ENCODE data around the gene RPL27A. TPM values are rescaled to one million over a fixed set of nuclear protein-coding genes. Genes with fewer than 3 reads are reported as not detected.

Gene RPL27A
- polyA plus RNA-seq, 4 donors, result 2,503 to 4,316 (median 3,116) TPM

DNA sequence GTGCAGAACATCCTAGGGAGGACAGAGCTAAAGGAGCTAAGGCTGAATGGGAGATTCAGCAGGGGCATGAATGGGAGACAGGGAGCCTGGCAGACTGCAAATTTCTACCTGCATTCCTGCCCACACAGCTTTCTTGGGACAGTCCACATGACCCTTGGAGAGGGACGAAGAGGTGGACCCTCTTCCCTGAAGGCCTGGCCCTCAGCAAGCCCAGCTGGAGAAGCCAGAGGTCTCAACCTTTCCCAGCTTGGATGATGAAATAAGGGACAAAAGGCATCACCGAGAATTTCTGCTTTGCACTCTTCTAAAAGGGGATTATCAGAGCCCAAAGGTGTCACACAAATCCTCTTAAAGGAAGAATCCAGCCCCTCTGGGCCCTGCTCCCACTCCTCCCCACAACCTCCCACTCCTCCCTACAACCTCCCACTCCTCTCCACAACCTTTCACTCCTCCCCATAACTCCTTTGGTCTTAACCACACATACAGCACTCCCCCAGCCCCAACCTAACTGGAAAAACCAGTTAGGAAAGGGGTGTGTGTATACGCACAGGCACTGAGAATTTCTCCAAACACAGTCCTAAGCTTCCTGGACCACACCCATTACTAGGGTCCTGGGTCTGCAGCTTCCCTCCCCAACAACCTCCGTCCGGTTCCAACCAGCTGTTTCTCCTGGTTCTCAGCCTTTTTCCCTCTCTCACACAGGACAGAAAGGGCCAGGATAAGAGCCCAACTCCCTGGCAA is 38.4 kb downstream of the RPL27A start:
- Histone ChIP-seq H3K4me1 (ENCODE audit: control insufficient read depth in 3 of 3, insufficient read depth in 2 of 3, low read depth in 1 of 3, low read length in 2 of 3) (peaks cover 2 to 78% (median 8%) of the 10 kb centered on the region in 3 donors), H3K4me3 (ENCODE audit: low read depth in 1 of 3, low read length in 3 of 3) (no peak overlapping the region), H3K36me3 (ENCODE audit: control insufficient read depth in 3 of 3, insufficient read depth in 2 of 3, low read depth in 1 of 3, low read length in 3 of 3) (peaks cover 0 to 49% (median 0%) of the 10 kb centered on the region in 3 donors), H3K27me3 (ENCODE audit: control insufficient read depth in 3 of 3, insufficient read depth in 3 of 3, low read length in 3 of 3) (no peaks in the 10 kb centered on the region), H3K27ac (ENCODE audit: low read depth in 1 of 3, low read length in 2 of 3) (peak overlapping the region; percentile 5 to 86 (median 83)), H3K9me3 (ENCODE audit: control insufficient read depth in 2 of 2, insufficient read depth in 1 of 2, low read depth in 1 of 2, low read length in 1 of 2) (no peaks in the 10 kb centered on the region)
- DNase-seq (peak; percentile 61 to 86), FAIRE-seq (no peak)
- WGBS, 3 donors, result 30 to 35% (median 34%) methylated on average over 4 to 5 of the region's 5 CpGs

DNA sequence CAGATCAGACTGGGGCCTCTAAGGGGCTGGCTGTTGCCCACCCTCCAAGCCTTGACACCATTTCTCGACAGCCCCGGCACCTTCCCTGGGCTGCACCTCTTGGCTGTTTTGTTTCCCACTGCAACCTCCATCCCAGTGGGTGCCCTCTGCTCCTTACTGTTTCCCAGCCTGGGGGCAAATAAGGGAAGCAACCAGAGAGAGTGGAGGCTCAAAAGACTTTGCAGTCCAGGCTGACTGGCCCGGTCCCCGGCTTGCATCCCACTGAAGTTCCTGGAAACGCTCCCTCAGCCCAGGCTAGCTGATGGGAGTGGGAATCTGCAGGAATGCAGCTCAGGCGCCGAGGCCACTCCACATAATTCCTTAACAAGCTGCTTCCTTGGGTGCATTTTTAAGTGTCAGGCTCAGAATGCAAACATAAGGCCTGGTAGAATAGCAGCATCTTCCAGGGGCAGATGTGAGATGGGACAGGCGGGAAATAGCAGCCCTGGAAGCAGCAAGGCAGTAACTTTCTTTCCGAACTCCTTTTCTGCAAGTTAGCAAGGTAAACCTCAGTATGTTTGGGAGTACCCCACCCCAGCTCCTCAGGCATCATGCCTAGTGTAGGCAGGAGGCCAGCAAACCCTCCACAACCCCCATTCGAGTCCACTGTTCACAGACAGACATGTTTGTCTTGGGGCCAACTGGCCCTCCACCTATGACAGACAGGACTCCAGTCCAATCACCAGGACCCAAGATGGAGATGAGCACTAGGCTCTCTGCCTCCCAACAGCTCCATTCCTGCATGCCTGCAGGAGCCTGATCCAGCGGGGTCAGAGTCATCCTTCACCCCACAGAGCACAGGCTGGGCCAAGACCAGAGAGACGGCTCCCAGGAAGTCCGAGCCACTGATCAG is 39.3 kb downstream of the RPL27A start:
- DNase-seq, result peak in 1 of 2 donors; percentile 43
- no peaks in the 10 kb centered on the region for H3K27me3 ChIP-seq (ENCODE audit: control insufficient read depth in 3 of 3, insufficient read depth in 3 of 3, low read length in 3 of 3)
- H3K9me3 ChIP-seq (ENCODE audit: control insufficient read depth in 2 of 2, insufficient read depth in 1 of 2, low read depth in 1 of 2, low read length in 1 of 2), result no peaks in the 10 kb centered on the region
- H3K27ac ChIP-seq (ENCODE audit: low read depth in 1 of 3, low read length in 2 of 3), result peak overlapping the region; percentile 12 to 86 (median 83)
- peaks cover 2 to 75% (median 8%) of the 10 kb centered on the region in 3 donors for H3K4me1 ChIP-seq (ENCODE audit: control insufficient read depth in 3 of 3, insufficient read depth in 2 of 3, low read depth in 1 of 3, low read length in 2 of 3)
- 49 to 66% (median 61%) methylated on average over 13 of the region's 13 CpGs for WGBS, 3 donors
- H3K4me3 ChIP-seq (ENCODE audit: low read depth in 1 of 3, low read length in 3 of 3), result no peak overlapping the region
- FAIRE-seq, result no peak
- peaks cover 0 to 44% (median 0%) of the 10 kb centered on the region in 3 donors for H3K36me3 ChIP-seq (ENCODE audit: control insufficient read depth in 3 of 3, insufficient read depth in 2 of 3, low read depth in 1 of 3, low read length in 3 of 3)

DNA sequence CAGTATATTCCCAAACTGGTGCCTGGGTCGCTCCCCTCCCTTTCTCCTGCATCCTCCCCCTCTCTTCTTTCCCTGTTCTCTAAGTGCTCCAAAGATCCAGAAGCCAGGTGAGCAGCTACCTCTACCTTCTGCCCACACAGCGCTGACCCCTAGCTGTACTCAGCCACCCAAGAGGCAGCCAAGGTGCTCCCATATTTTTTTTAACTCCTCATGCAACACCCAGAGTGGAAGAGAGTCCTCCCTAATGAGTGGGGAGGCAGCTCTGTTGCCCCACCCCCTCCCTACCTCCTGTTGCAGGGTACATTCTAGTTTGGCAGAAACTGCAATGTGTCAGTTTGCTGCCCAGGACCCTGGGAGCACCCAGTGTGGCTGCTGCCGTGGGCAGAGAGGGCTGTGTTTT is 40.2 kb downstream of the RPL27A start:
- FAIRE-seq (no peak), DNase-seq (no peak)
- Histone ChIP-seq H3K4me1 (ENCODE audit: control insufficient read depth in 3 of 3, insufficient read depth in 2 of 3, low read depth in 1 of 3, low read length in 2 of 3) (peaks cover 0 to 69% (median 8%) of the 10 kb centered on the region in 3 donors), H3K36me3 (ENCODE audit: control insufficient read depth in 3 of 3, insufficient read depth in 2 of 3, low read depth in 1 of 3, low read length in 3 of 3) (peaks cover 0 to 37% (median 0%) of the 10 kb centered on the region in 3 donors), H3K27ac (ENCODE audit: low read depth in 1 of 3, low read length in 2 of 3) (peak overlapping the region; percentile 22 to 86 (median 83)), H3K4me3 (ENCODE audit: low read depth in 1 of 3, low read length in 3 of 3) (no peak overlapping the region), H3K9me3 (ENCODE audit: control insufficient read depth in 2 of 2, insufficient read depth in 1 of 2, low read depth in 1 of 2, low read length in 1 of 2) (no peaks in the 10 kb centered on the region), H3K27me3 (ENCODE audit: control insufficient read depth in 3 of 3, insufficient read depth in 3 of 3, low read length in 3 of 3) (no peaks in the 10 kb centered on the region)
- WGBS, 3 donors, result 83 to 97% (median 90%) methylated on average over 3 of the region's 3 CpGs

DNA sequence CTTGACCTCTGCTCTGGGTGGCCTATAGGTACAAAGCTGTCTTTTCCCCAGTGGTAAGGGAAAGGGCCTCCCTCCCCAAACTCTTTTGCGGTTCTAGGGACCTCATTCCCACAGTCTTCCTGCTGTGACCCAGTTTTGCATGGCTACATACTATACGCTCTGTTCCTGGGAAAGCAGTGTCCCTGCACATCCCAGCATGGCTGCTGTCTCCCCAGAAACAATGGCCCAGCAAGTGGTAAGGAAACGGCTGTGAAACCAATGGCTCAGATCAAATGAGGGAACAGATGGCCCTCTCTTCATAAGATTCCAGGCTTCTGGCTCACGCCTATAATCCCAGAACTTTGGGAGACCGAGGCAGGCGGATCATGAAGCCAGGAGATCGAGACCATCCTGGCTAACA is 41.1 kb downstream of the RPL27A start:
- no peak for DNase-seq
- Histone ChIP-seq H3K9me3 (ENCODE audit: control insufficient read depth in 2 of 2, insufficient read depth in 1 of 2, low read depth in 1 of 2, low read length in 1 of 2) (no peaks in the 10 kb centered on the region), H3K4me1 (ENCODE audit: control insufficient read depth in 3 of 3, insufficient read depth in 2 of 3, low read depth in 1 of 3, low read length in 2 of 3) (peaks cover 0 to 61% (median 8%) of the 10 kb centered on the region in 3 donors), H3K36me3 (ENCODE audit: control insufficient read depth in 3 of 3, insufficient read depth in 2 of 3, low read depth in 1 of 3, low read length in 3 of 3) (peaks cover 0 to 37% (median 0%) of the 10 kb centered on the region in 3 donors), H3K27ac (ENCODE audit: low read depth in 1 of 3, low read length in 2 of 3) (peak overlapping the region in 2 of 3 donors; percentile 83 to 86), H3K27me3 (ENCODE audit: control insufficient read depth in 3 of 3, insufficient read depth in 3 of 3, low read length in 3 of 3) (no peaks in the 10 kb centered on the region), H3K4me3 (ENCODE audit: low read depth in 1 of 3, low read length in 3 of 3) (no peak overlapping the region)
- no peak for FAIRE-seq
- WGBS, 3 donors, result 89 to 96% (median 91%) methylated on average over 7 of the region's 7 CpGs

GRCh38 chr11:8724682-8725081 is 42.1 kb downstream of the RPL27A start:
- 51 to 72% (median 66%) methylated on average over 7 of the region's 7 CpGs for WGBS, 3 donors
- Histone ChIP-seq H3K4me3 (ENCODE audit: low read depth in 1 of 3, low read length in 3 of 3) (no peak overlapping the region), H3K27me3 (ENCODE audit: control insufficient read depth in 3 of 3, insufficient read depth in 3 of 3, low read length in 3 of 3) (no peaks in the 10 kb centered on the region), H3K4me1 (ENCODE audit: control insufficient read depth in 3 of 3, insufficient read depth in 2 of 3, low read depth in 1 of 3, low read length in 2 of 3) (peaks cover 0 to 53% (median 8%) of the 10 kb centered on the region in 3 donors), H3K27ac (ENCODE audit: low read depth in 1 of 3, low read length in 2 of 3) (peak overlapping the region in 2 of 3 donors; percentile 17 to 42), H3K36me3 (ENCODE audit: control insufficient read depth in 3 of 3, insufficient read depth in 2 of 3, low read depth in 1 of 3, low read length in 3 of 3) (peaks cover 0 to 33% (median 0%) of the 10 kb centered on the region in 3 donors), H3K9me3 (ENCODE audit: control insufficient read depth in 2 of 2, insufficient read depth in 1 of 2, low read depth in 1 of 2, low read length in 1 of 2) (no peaks in the 10 kb centered on the region)
- DNase-seq (peak; percentile 36 to 51), FAIRE-seq (no peak)

- Histone ChIP-seq H3K4me1 (ENCODE audit: control insufficient read depth in 3 of 3, insufficient read depth in 2 of 3, low read depth in 1 of 3, low read length in 2 of 3) (peaks cover 0 to 37% (median 5%) of the 10 kb centered on the region in 3 donors), H3K4me3 (ENCODE audit: low read depth in 1 of 3, low read length in 3 of 3) (no peak overlapping the region), H3K27me3 (ENCODE audit: control insufficient read depth in 3 of 3, insufficient read depth in 3 of 3, low read length in 3 of 3) (no peaks in the 10 kb centered on the region), H3K36me3 (ENCODE audit: control insufficient read depth in 3 of 3, insufficient read depth in 2 of 3, low read depth in 1 of 3, low read length in 3 of 3) (peaks cover 0 to 41% (median 0%) of the 10 kb centered on the region in 3 donors), H3K27ac (ENCODE audit: low read depth in 1 of 3, low read length in 2 of 3) (peak overlapping the region in 1 of 3 donors; percentile 2), H3K9me3 (ENCODE audit: control insufficient read depth in 2 of 2, insufficient read depth in 1 of 2, low read depth in 1 of 2, low read length in 1 of 2) (no peaks in the 10 kb centered on the region)
- no peak for DNase-seq
- FAIRE-seq, result no peak
- WGBS, 3 donors, result 84 to 90% (median 88%) methylated on average over 4 of the region's 4 CpGs
Measured at GRCh38 chr11:8726395-8726794, 43.8 kb downstream of the RPL27A start.

- peaks cover 6 to 30% (median 8%) of the 10 kb centered on the region in 3 donors for H3K4me1 ChIP-seq (ENCODE audit: control insufficient read depth in 3 of 3, insufficient read depth in 2 of 3, low read depth in 1 of 3, low read length in 2 of 3)
- no peak overlapping the region for H3K4me3 ChIP-seq (ENCODE audit: low read depth in 1 of 3, low read length in 3 of 3)
- H3K9me3 ChIP-seq (ENCODE audit: control insufficient read depth in 2 of 2, insufficient read depth in 1 of 2, low read depth in 1 of 2, low read length in 1 of 2), result no peaks in the 10 kb centered on the region
- H3K27me3 ChIP-seq (ENCODE audit: control insufficient read depth in 3 of 3, insufficient read depth in 3 of 3, low read length in 3 of 3), result no peaks in the 10 kb centered on the region
- no peak for FAIRE-seq
- 53 to 81% (median 64%) methylated on average over 4 of the region's 4 CpGs for WGBS, 3 donors
- H3K27ac ChIP-seq (ENCODE audit: low read depth in 1 of 3, low read length in 2 of 3), result peak overlapping the region in 2 of 3 donors; percentile 23 to 50
- peaks cover 0 to 28% (median 0%) of the 10 kb centered on the region in 3 donors for H3K36me3 ChIP-seq (ENCODE audit: control insufficient read depth in 3 of 3, insufficient read depth in 2 of 3, low read depth in 1 of 3, low read length in 3 of 3)
- no peak for DNase-seq
Measured at GRCh38 chr11:8728563-8728962, 46.0 kb downstream of the RPL27A start.

GRCh38 chr11:8729067-8729466 is 46.5 kb downstream of the RPL27A start:
- Histone ChIP-seq H3K27ac (ENCODE audit: low read depth in 1 of 3, low read length in 2 of 3) (peak overlapping the region in 2 of 3 donors; percentile 23 to 50), H3K36me3 (ENCODE audit: control insufficient read depth in 3 of 3, insufficient read depth in 2 of 3, low read depth in 1 of 3, low read length in 3 of 3) (peaks cover 0 to 28% (median 0%) of the 10 kb centered on the region in 3 donors), H3K4me3 (ENCODE audit: low read depth in 1 of 3, low read length in 3 of 3) (no peak overlapping the region), H3K4me1 (ENCODE audit: control insufficient read depth in 3 of 3, insufficient read depth in 2 of 3, low read depth in 1 of 3, low read length in 2 of 3) (peaks cover 7 to 33% (median 8%) of the 10 kb centered on the region in 3 donors), H3K9me3 (ENCODE audit: control insufficient read depth in 2 of 2, insufficient read depth in 1 of 2, low read depth in 1 of 2, low read length in 1 of 2) (no peaks in the 10 kb centered on the region), H3K27me3 (ENCODE audit: control insufficient read depth in 3 of 3, insufficient read depth in 3 of 3, low read length in 3 of 3) (no peaks in the 10 kb centered on the region)
- DNase-seq, result no peak
- FAIRE-seq, result no peak
- WGBS, 3 donors, result 83 to 89% (median 84%) methylated on average over 6 of the region's 6 CpGs

Measured in small intestine (tissue), 7 donors.